ENCODE data around the gene FARP1.

The FARP1 gene

DNA sequence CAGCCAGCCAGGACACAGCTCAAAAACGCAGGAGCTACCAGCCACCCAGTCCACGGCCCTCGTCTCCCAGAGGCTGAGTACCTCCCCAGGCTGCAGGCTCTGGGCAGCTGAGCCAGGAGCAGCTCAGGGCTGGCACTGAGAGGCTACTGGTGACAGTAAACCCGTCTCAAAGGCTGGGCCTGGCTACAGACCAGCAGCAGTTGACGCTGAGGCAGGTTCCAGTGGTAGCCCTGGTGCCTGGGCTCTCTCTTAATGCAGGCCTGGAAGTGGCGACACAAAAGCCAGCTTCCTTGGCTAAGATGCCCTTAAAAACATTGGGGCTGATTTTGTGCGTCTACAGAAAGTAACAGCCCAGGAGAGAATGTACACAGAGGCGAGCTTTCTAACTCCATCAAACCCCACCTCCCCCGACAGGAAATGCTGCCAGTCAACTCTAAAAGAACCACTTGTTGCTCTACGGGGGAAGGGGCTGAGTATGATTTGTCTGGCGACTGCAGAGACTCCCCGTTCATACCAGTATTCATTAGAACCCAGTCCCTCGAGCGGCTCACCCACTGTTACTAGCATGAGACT lies 307.7 kb downstream of the FARP1 start:
- no peak for DNase-seq

DNA sequence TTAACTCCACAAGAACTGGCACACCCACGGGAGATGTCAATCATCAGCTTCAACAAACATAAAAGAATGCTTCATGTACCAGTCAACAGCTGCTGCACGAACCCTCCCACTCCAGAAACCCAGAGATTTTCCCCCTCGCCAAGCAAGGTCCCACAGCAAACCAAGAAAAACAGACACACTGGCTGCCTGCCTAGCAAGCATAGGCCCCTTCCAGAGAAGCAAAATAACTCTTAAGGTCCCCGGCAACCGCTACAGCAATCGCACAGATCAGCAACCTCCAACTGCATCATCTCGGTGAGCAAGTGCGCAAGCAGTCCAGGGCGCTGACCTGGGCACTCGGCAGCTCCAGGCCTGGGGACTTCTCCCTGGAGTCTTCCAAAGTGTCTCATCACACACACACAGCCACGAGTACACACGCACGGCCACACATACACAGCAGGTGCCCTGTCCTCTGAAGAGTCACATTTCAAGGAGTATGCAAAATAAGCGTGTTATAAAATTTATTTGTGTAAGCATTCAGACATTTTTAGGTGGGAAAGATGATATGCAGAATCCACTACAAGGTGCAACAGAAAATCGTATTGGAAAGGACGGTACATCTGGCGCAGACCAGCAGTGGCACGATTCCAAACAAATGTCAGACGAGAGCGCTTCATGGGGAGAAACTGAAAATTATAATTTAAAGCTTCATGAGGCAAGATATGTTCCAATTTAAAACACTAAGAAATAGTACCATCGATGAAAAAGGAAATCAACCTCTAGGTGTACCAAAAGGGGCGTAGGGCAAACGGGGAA lies 309.0 kb downstream of the FARP1 start:
- Histone ChIP-seq H4K12ac (ENCODE audit: low read depth, low read length) (no peak overlapping the region), H2AFZ (ENCODE audit: insufficient read depth, low read length, poor library complexity) (no peak overlapping the region), H4K91ac (ENCODE audit: low read depth, low read length) (no peak overlapping the region), H3K23ac (ENCODE audit: low read length) (no peak overlapping the region), H3K27ac (ENCODE audit: low read depth, low read length) (no peak overlapping the region), H2BK5ac (ENCODE audit: low read depth, low read length, poor library complexity) (no peak overlapping the region), H3K79me2 (ENCODE audit: control insufficient read depth, insufficient read depth, low read length, poor library complexity) (peaks cover 3% of the 10 kb centered on the region), H3K4me1 (ENCODE audit: control insufficient read depth in 1 of 2, insufficient read depth in 2 of 2, low read length in 2 of 2) (peaks cover 4 to 8% of the 10 kb centered on the region in 2 experiments), H3K4me3 (ENCODE audit: low read depth, low read length) (no peak overlapping the region), H3K36me3 (ENCODE audit: control insufficient read depth in 1 of 2, insufficient read depth in 2 of 2, low read length in 2 of 2) (peaks cover 42 to 57% of the 10 kb centered on the region in 2 experiments), H3K9ac (ENCODE audit: low read length) (no peak overlapping the region), H3K4me2 (ENCODE audit: low read length) (no peak overlapping the region), H4K8ac (ENCODE audit: low read depth, low read length) (no peak overlapping the region), H2BK12ac (ENCODE audit: low read length) (no peak overlapping the region), H2AK5ac (ENCODE audit: low read length) (no peak overlapping the region), H3K14ac (ENCODE audit: low read length) (no peak overlapping the region), H2BK120ac (ENCODE audit: insufficient read depth, low read length, poor library complexity) (no peak overlapping the region), H3K79me1 (ENCODE audit: low read length) (no peaks in the 10 kb centered on the region), H3K9me3 (ENCODE audit: insufficient read depth, low read depth, low read length) (peaks cover 2% of the 10 kb centered on the region), H3K4ac (ENCODE audit: low read depth, low read length) (no peak overlapping the region), H3K27me3 (ENCODE audit: insufficient read depth, low read length) (no peaks in the 10 kb centered on the region), H3K18ac (ENCODE audit: low read length) (no peak overlapping the region)
- no CpG with 5 or more reads among the region's 23 CpGs for WGBS (ENCODE audit: extremely low coverage, insufficient coverage, insufficient read length)
- DNase-seq: no peak

More for the DNA sequence above, 307.7 kb downstream of the FARP1 start:
- peaks cover 4 to 8% of the 10 kb centered on the region in 2 experiments for H3K4me1 ChIP-seq (ENCODE audit: control insufficient read depth in 1 of 2, insufficient read depth in 2 of 2, low read length in 2 of 2)
- H2BK12ac ChIP-seq (ENCODE audit: low read length): no peak overlapping the region
- H3K27me3 ChIP-seq (ENCODE audit: insufficient read depth, low read length): no peaks in the 10 kb centered on the region
- H3K9me3 ChIP-seq (ENCODE audit: insufficient read depth, low read depth, low read length): peaks cover 2% of the 10 kb centered on the region
- WGBS (ENCODE audit: extremely low coverage, insufficient coverage, insufficient read length): no CpG with 5 or more reads among the region's 14 CpGs
- peaks cover 48 to 59% of the 10 kb centered on the region in 2 experiments for H3K36me3 ChIP-seq (ENCODE audit: control insufficient read depth in 1 of 2, insufficient read depth in 2 of 2, low read length in 2 of 2)
- peak overlapping the region; percentile 32 for H3K14ac ChIP-seq (ENCODE audit: low read length)
- H2AFZ ChIP-seq (ENCODE audit: insufficient read depth, low read length, poor library complexity): peak overlapping the region; percentile 17
- no peak overlapping the region for H3K4ac ChIP-seq (ENCODE audit: low read depth, low read length)
- no peak overlapping the region for H2BK120ac ChIP-seq (ENCODE audit: insufficient read depth, low read length, poor library complexity)
- no peak overlapping the region for H3K27ac ChIP-seq (ENCODE audit: low read depth, low read length)
- peaks cover 3% of the 10 kb centered on the region for H3K79me2 ChIP-seq (ENCODE audit: control insufficient read depth, insufficient read depth, low read length, poor library complexity)
- no peak overlapping the region for H2BK5ac ChIP-seq (ENCODE audit: low read depth, low read length, poor library complexity)
- H3K79me1 ChIP-seq (ENCODE audit: low read length): no peaks in the 10 kb centered on the region
- peak overlapping the region; percentile 3 for H4K8ac ChIP-seq (ENCODE audit: low read depth, low read length)
- no peak overlapping the region for H4K91ac ChIP-seq (ENCODE audit: low read depth, low read length)
- H3K23ac ChIP-seq (ENCODE audit: low read length): no peak overlapping the region
- peak overlapping the region; percentile 29 for H3K4me2 ChIP-seq (ENCODE audit: low read length)
- H3K18ac ChIP-seq (ENCODE audit: low read length): peak overlapping the region; percentile 7
- H2AK5ac ChIP-seq (ENCODE audit: low read length): no peak overlapping the region
- no peak overlapping the region for H4K12ac ChIP-seq (ENCODE audit: low read depth, low read length)
- H3K4me3 ChIP-seq (ENCODE audit: low read depth, low read length): no peak overlapping the region
- H3K9ac ChIP-seq (ENCODE audit: low read length): no peak overlapping the region

DNA sequence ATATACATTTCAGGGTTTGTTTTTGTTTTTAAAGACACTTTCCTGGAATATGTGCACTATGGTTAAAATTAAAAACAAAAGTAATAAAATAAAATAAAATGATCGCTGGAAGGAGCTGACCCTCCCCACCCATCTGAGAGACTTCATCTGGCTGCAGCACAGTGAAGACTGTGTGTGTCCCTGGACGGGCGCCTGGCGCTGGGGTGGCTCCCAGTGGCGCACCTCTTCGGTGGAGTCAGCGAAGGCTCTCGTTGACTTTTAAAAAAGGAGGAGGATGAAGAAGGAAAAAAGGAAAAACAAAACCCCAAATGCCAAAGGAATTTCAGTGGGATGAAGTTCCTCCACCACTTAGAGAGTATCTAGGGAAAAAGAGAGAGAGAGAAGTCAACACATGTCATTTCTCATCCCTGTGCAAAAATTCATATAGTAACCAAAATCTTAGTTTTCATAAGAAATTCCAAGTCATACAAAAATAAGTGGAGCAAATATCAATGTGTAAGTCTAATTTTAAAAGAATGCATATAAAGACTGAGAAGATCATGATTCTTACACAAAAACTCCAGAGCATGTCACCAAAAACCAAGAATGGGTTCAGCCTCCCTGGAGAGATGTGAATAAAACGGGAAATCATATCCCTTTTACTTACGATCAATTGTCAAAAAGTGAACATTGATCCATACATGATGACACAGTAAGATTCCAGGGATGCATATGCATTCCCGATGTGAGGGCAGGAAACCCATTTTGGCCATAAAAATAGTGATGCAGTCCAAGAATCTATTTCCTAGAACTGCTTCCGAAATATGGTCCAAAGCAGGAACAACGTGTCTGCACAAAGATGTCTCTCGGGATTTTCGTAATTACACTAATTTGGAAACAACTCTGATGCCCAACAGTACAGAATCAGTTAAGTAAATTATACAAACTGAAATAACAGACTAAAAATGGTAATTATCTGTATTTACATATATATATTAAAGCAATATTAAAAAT lies 310.3 kb downstream of the FARP1 start:
- no CpG with 5 or more reads among the region's 15 CpGs for WGBS (ENCODE audit: extremely low coverage, insufficient coverage, insufficient read length)
- H3K4me3 ChIP-seq (ENCODE audit: low read depth, low read length): no peak overlapping the region
- H3K23ac ChIP-seq (ENCODE audit: low read length): no peak overlapping the region

DNA sequence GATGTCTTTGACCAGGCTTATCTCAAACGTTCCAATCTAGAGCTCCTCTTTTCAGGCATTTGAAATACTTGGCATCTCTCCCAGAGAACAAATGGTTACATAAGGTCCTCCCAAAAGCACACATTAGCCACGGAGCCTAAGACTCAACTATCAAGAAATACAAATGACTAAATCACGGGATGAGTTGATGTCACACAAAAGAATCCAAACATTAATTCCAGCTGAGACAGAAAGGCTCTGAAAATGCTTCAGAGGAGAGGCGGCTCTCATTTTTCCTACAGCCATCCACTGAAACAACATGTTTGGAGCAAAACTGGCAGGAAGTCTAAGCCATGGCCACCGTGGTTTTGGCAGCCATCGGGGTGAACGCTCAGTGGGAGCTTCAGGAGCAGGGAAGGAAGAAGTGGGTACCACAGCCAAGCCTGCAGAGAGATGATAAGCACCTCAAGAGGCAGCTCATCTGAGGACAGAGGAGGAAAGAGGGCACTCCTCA lies 311.5 kb downstream of the FARP1 start:
- Histone ChIP-seq H4K8ac (ENCODE audit: low read depth, low read length) (no peak overlapping the region), H2AFZ (ENCODE audit: insufficient read depth, low read length, poor library complexity) (no peak overlapping the region), H2BK5ac (ENCODE audit: low read depth, low read length, poor library complexity) (no peak overlapping the region), H3K4me3 (ENCODE audit: low read depth, low read length) (no peak overlapping the region), H2AK5ac (ENCODE audit: low read length) (no peak overlapping the region), H3K27me3 (ENCODE audit: insufficient read depth, low read length) (no peaks in the 10 kb centered on the region), H3K4me2 (ENCODE audit: low read length) (no peak overlapping the region), H3K4ac (ENCODE audit: low read depth, low read length) (no peak overlapping the region), H3K14ac (ENCODE audit: low read length) (no peak overlapping the region), H3K9me3 (ENCODE audit: insufficient read depth, low read depth, low read length) (no peaks in the 10 kb centered on the region), H3K79me1 (ENCODE audit: low read length) (no peaks in the 10 kb centered on the region), H4K91ac (ENCODE audit: low read depth, low read length) (no peak overlapping the region), H2BK12ac (ENCODE audit: low read length) (no peak overlapping the region), H3K27ac (ENCODE audit: low read depth, low read length) (no peak overlapping the region), H3K9ac (ENCODE audit: low read length) (no peak overlapping the region), H3K79me2 (ENCODE audit: control insufficient read depth, insufficient read depth, low read length, poor library complexity) (peaks cover 3% of the 10 kb centered on the region), H3K4me1 (ENCODE audit: control insufficient read depth in 1 of 2, insufficient read depth in 2 of 2, low read length in 2 of 2) (peaks cover 4 to 8% of the 10 kb centered on the region in 2 experiments), H3K36me3 (ENCODE audit: control insufficient read depth in 1 of 2, insufficient read depth in 2 of 2, low read length in 2 of 2) (peaks cover 33 to 50% of the 10 kb centered on the region in 2 experiments), H3K23ac (ENCODE audit: low read length) (no peak overlapping the region), H4K12ac (ENCODE audit: low read depth, low read length) (no peak overlapping the region), H2BK120ac (ENCODE audit: insufficient read depth, low read length, poor library complexity) (no peak overlapping the region), H3K18ac (ENCODE audit: low read length) (no peak overlapping the region)
- no CpG with 5 or more reads among the region's 7 CpGs for WGBS (ENCODE audit: extremely low coverage, insufficient coverage, insufficient read length)
- no peak for DNase-seq

More for the DNA sequence above, 310.3 kb downstream of the FARP1 start:
- peaks cover 34 to 50% of the 10 kb centered on the region in 2 experiments for H3K36me3 ChIP-seq (ENCODE audit: control insufficient read depth in 1 of 2, insufficient read depth in 2 of 2, low read length in 2 of 2)
- H4K8ac ChIP-seq (ENCODE audit: low read depth, low read length): no peak overlapping the region
- H3K27ac ChIP-seq (ENCODE audit: low read depth, low read length): no peak overlapping the region
- H2AFZ ChIP-seq (ENCODE audit: insufficient read depth, low read length, poor library complexity): no peak overlapping the region
- no peak overlapping the region for H2BK12ac ChIP-seq (ENCODE audit: low read length)
- no peak overlapping the region for H3K4me2 ChIP-seq (ENCODE audit: low read length)
- DNase-seq: no peak
- no peaks in the 10 kb centered on the region for H3K9me3 ChIP-seq (ENCODE audit: insufficient read depth, low read depth, low read length)
- H2AK5ac ChIP-seq (ENCODE audit: low read length): no peak overlapping the region
- H3K79me1 ChIP-seq (ENCODE audit: low read length): no peaks in the 10 kb centered on the region
- H4K91ac ChIP-seq (ENCODE audit: low read depth, low read length): no peak overlapping the region
- no peak overlapping the region for H2BK5ac ChIP-seq (ENCODE audit: low read depth, low read length, poor library complexity)
- H3K9ac ChIP-seq (ENCODE audit: low read length): no peak overlapping the region
- H2BK120ac ChIP-seq (ENCODE audit: insufficient read depth, low read length, poor library complexity): no peak overlapping the region
- no peak overlapping the region for H3K14ac ChIP-seq (ENCODE audit: low read length)
- no peak overlapping the region for H3K18ac ChIP-seq (ENCODE audit: low read length)
- H3K27me3 ChIP-seq (ENCODE audit: insufficient read depth, low read length): no peaks in the 10 kb centered on the region
- peaks cover 4 to 8% of the 10 kb centered on the region in 2 experiments for H3K4me1 ChIP-seq (ENCODE audit: control insufficient read depth in 1 of 2, insufficient read depth in 2 of 2, low read length in 2 of 2)
- no peak overlapping the region for H3K4ac ChIP-seq (ENCODE audit: low read depth, low read length)
- peaks cover 3% of the 10 kb centered on the region for H3K79me2 ChIP-seq (ENCODE audit: control insufficient read depth, insufficient read depth, low read length, poor library complexity)
- no peak overlapping the region for H4K12ac ChIP-seq (ENCODE audit: low read depth, low read length)

Measured in trophoblast cell (in vitro differentiated cells and primary cell).